Measurements from ENCODE around the gene ST8SIA4.

The ST8SIA4 gene

DNA sequence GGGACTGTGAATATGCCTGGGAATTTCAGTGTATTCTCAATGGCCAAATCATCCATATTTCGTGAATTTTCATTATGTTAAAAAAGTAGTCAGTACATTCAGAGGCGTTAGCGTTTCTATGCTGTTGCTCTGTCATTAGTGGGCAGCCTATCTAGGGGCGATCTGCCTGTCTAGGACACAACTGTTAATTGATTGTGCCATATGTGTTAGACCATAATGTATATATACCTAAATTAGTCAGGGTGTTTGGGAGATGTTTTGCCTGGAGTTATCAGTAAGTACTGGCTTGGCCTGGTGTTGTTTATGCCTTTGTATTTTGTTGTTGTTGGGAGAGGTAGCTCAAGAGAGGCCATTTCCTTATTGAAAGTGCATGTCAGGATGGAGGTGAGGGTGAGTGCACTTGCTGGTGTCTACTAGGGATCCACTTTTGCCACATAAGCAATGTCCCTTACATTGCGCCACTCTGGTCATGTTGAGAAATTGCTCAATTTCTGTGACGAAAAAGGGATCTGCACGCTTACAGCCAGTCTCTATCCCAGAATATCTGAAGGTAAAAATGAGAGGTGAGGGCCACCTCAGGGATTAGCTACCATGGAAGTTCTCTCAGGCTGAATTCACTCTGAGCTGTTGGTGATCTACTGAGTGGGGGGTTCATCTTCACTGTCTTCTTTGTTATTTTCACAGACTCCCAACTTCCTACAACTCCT, 123.3 kb downstream of the ST8SIA4 start:
- no peak for DNase-seq

DNA sequence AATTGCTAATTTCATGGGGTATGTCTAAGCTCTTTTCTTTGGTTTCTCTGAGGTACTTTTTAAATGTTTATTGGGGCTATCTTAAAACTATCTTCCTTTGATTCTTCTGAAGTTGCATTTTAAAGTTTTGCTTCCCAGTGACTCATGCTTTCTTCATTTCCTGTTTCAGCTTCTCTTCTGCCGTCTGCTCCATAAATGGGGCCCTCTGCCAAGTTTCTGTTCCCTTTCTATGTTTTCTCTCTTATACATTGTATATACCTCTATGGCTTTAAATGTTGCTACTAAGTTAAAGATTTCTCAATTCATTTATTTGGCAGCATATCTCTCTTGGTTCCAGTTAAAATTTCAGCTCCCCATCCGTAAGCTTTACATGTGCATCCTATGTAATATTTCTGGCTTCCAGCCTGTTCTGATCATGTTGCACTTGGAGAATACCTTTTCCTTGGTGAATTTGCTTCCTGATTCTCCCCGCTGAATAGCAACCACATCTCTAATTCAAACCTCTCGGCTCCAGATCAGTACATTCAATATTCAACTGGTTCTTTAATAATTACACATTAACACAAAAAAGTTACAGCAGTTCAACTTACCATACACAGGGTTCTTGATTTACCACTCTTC, 125.3 kb downstream of the ST8SIA4 start:
- no peak for DNase-seq

DNA sequence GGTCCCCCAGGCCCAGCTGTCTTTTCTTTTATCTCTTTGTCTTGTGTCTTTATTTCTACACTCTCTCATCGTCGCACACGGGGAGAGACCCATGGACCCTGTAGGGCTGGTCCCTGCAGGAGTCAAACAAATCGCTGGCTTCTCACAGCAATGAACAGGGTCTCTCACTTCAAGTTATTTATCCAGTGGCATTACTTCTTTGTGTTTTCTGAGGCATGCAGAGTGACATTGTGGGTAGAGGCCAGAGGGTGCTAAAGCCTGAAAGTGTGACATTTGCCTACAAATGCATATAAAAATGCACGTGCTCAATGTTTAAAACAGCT, 127.6 kb downstream of the ST8SIA4 start:
- DNase-seq: no peak

DNA sequence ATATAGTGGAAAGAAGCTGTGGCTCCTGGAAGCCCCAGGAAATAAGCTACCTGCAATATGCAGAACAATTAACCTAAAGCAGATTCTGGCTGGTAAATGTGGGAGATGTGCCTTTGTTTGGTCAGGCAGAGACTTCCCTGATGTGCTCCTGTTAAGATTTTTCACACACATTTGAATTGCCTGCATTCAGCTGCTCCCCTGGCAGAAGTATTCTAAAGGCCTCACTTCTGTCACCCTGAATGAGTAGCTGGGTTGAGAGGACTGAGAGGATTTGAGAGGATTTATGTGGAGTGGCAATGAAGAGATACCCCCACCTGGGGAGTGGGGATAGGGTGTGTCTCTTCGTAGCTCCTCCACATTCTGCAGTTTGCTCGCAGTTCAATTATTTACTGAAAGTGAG, 130.5 kb downstream of the ST8SIA4 start:
- DNase-seq: no peak

DNA sequence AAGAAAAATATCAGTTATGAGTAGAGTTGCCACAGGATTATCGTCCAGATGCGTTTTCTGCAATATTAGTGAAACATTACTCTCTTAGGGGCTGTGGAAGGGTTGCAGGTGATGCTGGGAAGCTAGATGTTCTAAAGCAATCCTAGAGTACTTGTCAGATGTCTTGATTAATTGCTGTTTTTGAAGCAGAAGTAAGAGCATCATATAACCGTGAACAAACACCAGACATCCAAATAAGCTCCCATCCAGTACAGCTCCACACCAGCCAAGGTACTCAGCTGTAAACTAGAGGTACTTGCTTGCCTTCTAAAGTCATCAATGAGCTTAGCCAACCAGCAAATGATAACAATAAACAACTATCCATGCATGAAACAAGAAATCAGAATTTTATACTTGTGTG, 131.1 kb downstream of the ST8SIA4 start:
- no peak for DNase-seq

DNA sequence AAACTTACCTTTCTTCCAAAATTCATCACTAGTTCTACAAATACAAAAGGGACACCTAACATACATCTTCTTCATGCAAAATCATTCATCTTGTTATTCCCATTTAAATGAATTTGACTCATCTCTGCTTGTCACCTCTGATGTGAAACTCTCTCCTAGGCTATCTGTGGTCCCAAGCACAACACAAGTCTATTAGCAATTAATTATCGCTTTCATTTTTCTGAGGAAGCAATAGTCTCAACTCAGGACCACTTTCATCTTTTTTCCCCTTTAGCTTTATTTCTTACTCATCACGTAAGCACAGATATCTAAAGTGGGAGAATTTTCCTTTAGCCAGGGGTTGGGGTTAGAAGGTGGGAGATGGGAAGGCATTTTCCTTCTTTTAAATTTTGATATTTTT, 131.9 kb downstream of the ST8SIA4 start:
- no peak for DNase-seq

DNA sequence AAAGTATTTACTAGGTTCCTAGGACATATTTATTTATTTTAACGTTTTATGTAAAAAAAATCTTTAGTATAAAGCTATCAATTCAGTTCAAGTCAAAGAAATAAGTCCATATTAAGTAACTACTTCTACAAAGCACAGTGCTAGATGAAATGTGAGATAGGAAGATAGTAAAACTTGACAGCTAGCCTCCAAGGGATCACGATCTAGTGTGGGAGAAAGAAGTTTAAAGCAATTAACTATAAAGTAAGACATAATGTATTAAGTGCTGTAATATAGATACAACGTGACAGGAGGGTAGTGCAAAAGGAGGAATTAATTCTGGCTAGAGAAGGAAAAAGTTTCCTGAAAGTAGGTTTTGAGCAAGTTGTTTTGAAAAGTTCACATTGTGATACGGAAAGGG, 134.9 kb downstream of the ST8SIA4 start:
- DNase-seq: no peak

DNA sequence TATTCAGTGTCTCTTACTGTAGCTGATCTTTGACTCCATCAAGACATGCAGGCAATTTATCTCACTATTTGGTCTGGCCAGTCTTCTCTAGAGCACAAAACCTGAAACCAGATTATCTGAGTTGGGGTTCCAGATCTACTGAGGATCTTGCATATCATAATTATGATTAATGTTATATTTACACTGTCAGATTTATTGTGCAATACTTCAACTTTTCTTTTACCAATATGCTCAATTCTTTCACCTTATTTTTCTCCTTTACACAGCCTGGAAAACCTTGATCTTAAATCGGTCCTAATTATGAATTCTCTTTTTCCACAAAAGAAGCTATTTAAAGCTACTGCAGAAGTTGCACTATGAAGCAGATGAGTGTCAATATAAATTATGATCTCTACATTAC, 140.1 kb downstream of the ST8SIA4 start:
- no peak for DNase-seq

DNA sequence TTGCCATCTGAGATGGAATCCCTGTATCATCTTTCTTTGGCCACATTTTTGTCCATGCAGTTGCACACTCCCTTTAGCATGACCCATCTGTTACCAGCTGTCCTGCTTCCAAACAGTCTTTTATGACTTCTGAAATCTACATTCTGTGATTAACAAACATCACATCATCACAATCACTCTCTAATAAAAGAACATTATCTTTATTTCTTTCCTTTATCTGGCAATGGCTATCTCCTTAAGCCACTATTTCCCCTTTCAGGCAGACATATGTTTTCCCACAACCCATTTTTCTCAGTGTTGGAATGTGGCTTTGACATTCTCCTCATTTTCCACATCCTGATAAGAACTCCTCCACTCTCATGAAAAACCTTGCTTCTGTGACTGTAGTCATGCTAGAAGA, 141.0 kb downstream of the ST8SIA4 start:
- DNase-seq: no peak

DNA sequence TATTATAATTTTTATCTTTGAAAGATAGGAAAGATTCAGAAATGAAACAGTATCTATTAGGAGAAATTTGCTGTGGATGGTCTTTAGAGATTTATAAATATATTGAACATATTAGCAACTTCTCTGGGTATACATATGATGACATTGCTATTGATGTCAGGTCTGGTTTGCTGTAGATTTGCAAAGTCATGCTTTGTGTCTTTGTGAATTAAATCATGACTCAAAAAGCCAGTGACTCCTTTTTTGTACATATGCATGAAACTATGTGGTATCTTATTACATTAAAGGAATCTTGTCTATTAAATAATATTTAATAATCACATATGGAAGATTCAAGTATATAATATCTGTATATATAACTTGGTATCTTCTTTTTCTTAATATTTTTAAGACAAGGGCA, 141.9 kb downstream of the ST8SIA4 start:
- DNase-seq: no peak

DNA sequence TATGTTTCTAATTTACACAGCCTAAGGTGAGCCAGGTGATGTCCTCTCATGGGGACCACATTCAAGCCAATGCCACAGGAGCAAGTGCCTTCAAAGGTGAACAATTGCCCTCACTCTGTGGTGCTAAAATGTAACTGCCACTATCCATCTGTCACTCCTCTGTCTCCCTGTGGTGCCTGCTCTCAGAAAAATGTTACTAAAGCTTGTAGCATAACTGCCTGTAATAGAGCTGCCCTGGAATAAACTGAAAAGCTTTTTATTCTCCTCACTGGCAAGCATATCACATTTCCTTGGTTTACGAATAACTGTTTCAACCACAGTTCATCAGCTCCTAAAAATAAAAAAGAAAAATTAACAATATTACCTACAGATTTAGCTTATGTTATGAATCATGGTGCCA, 142.4 kb downstream of the ST8SIA4 start:
- no peak for DNase-seq

DNA sequence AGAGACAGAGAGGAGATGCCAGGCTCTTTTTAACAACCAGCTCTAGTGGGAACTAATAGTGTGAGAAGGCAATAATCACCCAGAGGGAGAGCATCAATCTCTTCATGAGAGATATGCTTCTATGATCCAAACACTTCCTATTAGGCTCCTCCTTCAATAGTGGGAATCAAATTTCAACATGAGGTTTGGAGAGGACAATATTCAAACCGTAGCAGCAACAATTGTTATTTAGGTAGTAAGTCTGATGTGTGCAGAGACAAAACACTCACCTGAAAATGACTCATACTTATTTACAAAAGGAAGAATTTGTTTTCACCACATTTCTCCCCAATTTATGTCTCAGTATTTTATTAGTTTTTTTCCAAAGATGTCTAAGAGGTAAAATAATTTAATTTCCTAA, 144.3 kb downstream of the ST8SIA4 start:
- DNase-seq: no peak

DNA sequence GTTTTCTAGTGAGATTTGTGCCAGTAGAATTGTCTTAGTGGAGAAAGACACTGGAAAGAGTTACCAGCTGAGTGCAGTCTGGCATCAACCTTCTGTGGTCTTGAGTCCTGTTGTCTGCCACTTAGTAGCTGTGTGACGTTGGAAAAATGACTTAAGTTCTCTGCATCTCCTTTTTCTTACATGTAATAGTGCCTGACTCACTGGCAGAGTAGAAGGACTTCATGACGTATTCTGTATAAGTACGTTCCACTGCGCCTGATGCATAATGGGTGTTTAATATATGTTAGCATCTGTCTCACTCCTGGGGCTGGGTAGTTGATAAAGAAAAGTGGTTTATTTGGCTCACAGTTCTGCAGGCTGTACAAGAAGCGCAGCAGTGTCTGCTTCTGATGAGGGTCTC, 144.8 kb downstream of the ST8SIA4 start:
- no peak for DNase-seq

DNA sequence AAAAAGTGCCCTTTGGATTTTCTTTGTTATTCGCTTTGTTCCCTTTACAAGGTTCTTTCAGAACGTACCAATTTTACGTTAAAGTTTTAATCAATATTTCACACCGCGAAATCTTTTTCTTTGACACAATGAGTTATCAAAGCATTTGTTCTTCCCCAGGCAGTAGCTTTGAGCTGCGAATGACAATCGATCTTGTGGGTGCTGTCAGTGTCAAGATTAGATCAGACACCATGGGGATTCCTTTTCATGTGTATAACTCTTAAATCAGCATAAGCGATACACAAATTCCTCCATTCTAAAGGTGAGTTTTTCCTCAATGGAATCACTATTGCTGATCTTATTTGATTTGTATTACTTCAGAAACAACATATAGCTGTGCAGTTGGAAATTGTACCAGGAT, 145.5 kb downstream of the ST8SIA4 start:
- DNase-seq: no peak
